ENCODE measurements around the gene RPE65. TPM values are rescaled to one million over a fixed set of nuclear protein-coding genes. Genes with fewer than 3 reads are reported as not detected.

The RPE65 gene
- total RNA-seq, 6 experiments from 2014 or later: not detected

DNA sequence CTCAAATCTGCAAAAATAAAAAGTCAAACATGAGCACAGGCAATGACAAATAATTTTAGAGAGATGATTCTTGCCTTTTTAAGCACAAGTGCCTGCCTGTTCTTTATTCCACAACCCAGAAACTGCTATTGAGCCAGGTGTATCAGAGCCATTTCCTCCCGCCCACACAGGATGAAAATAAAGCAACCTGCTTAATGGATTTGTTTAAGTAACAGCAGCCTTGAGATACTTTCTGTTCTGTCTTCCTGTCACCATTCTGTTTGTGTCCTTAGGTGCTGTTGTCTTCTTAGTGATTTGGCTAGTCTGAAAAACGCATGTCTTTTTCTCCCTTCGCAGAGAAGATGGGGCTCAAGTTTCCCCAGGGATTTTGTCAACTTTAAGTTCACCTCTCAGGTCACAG lies 11.4 kb downstream of the RPE65 start:
- Mint-ChIP-seq H3K27ac (no peak overlapping the region), H3K27me3 (ENCODE audit: insufficient read depth) (peaks cover 4% of the 10 kb centered on the region), H3K36me3 (ENCODE audit: low read depth) (no peaks in the 10 kb centered on the region), H3K4me1 (ENCODE audit: low read depth) (peaks cover 6% of the 10 kb centered on the region), H3K9me3 (no peaks in the 10 kb centered on the region), H3K4me3 (no peak overlapping the region)
- TF ChIP-seq, protein P1, sequence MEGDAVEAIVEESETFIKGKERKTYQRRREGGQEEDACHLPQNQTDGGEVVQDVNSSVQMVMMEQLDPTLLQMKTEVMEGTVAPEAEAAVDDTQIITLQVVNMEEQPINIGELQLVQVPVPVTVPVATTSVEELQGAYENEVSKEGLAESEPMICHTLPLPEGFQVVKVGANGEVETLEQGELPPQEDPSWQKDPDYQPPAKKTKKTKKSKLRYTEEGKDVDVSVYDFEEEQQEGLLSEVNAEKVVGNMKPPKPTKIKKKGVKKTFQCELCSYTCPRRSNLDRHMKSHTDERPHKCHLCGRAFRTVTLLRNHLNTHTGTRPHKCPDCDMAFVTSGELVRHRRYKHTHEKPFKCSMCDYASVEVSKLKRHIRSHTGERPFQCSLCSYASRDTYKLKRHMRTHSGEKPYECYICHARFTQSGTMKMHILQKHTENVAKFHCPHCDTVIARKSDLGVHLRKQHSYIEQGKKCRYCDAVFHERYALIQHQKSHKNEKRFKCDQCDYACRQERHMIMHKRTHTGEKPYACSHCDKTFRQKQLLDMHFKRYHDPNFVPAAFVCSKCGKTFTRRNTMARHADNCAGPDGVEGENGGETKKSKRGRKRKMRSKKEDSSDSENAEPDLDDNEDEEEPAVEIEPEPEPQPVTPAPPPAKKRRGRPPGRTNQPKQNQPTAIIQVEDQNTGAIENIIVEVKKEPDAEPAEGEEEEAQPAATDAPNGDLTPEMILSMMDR (IDR thresholded peaks at IDR 0.05): no peak
- no peak for DNase-seq

DNA sequence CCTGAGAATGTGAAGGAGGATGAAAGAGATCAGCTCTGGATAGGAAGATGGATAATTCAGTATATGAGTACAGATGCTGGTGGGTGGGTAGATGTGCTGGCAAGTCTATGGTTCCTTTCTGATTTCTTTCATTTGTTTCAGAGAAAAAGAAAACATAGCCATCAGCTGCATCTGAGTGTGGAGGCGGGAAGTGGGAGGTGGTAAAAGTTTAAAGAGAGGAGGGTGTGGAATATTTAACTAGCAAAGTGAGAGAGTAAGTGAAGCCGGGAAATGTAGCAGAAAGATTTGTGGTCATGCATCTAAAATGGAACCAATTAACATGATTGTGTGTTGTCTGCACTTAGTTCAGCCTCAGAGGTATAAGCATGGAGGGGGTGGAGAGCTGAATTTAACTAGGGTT lies 16.4 kb downstream of the RPE65 start:
- H3K4me3 Mint-ChIP-seq: no peak overlapping the region
- H3K27ac Mint-ChIP-seq: no peak overlapping the region
- TF ChIP-seq, protein P1 (IDR thresholded peaks at IDR 0.05): no peak
- H3K36me3 Mint-ChIP-seq (ENCODE audit: low read depth): no peaks in the 10 kb centered on the region
- H3K4me1 Mint-ChIP-seq (ENCODE audit: low read depth): no peaks in the 10 kb centered on the region
- H3K9me3 Mint-ChIP-seq: no peaks in the 10 kb centered on the region
- no peak for DNase-seq
- H3K27me3 Mint-ChIP-seq (ENCODE audit: insufficient read depth): peaks cover 4% of the 10 kb centered on the region

DNA sequence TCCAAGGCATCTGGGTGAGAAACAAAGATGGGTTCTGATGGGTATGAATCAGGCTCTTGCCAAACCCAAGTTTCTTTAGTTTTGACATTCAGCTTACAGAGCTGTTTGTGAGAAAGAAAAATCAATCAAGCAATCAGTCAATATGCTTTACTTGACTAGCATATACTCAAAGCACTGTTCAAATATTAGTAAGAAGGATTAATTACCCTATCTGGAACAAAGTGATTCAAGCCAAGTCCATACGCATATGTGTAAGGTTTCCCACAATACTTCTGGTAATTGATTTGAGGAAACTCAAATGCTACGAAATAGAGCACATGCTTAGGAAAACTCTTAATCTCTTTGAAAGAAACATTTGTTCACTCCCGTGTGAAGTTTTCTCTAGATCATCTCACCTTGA lies 18.7 kb downstream of the RPE65 start:
- H3K9me3 Mint-ChIP-seq: no peaks in the 10 kb centered on the region
- no peak overlapping the region for H3K4me3 Mint-ChIP-seq
- H3K27me3 Mint-ChIP-seq (ENCODE audit: insufficient read depth): peaks cover 4% of the 10 kb centered on the region
- H3K36me3 Mint-ChIP-seq (ENCODE audit: low read depth): no peaks in the 10 kb centered on the region
- H3K4me1 Mint-ChIP-seq (ENCODE audit: low read depth): peaks cover 8% of the 10 kb centered on the region; the same call in 1 of the 2 replicates
- TF ChIP-seq, protein P1 (IDR thresholded peaks at IDR 0.05): no peak
- DNase-seq: no peak
- no peak overlapping the region for H3K27ac Mint-ChIP-seq

DNA sequence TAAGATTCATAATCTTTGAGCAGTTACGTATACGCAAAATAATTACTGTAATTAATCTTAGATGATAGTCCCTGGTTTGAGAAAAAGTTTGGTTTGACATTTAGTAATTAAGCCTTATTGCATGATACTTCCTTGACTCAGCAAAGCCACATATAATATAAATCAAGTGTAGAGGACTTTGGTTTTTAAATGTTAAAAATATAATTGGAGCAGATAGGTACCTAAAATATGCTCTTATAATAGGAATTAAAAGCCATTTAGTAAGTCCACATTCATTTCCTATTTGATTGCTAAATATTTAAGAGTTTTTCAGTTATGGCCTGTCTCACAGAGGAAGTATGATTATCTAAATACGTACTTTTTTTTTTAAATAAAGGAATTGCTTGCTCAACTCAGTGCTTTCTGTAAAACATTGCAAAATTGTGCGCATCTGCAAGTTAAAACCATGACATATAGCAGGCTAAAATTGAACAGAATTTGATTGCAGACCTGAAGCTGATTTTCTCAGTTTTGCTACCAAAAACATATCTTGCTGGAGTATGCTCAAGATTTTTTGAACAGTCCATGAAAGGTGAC lies 20.4 kb downstream of the RPE65 start:
- no peaks in the 10 kb centered on the region for H3K36me3 Mint-ChIP-seq (ENCODE audit: low read depth)
- H3K27ac Mint-ChIP-seq: no peak overlapping the region
- H3K27me3 Mint-ChIP-seq (ENCODE audit: insufficient read depth): peaks cover 4% of the 10 kb centered on the region
- H3K4me1 Mint-ChIP-seq (ENCODE audit: low read depth): peaks cover 9% of the 10 kb centered on the region; the same call in 1 of the 2 replicates
- DNase-seq: no peak
- no peak overlapping the region for H3K4me3 Mint-ChIP-seq
- no peaks in the 10 kb centered on the region for H3K9me3 Mint-ChIP-seq
- TF ChIP-seq, protein P1 (IDR thresholded peaks at IDR 0.05): no peak

DNA sequence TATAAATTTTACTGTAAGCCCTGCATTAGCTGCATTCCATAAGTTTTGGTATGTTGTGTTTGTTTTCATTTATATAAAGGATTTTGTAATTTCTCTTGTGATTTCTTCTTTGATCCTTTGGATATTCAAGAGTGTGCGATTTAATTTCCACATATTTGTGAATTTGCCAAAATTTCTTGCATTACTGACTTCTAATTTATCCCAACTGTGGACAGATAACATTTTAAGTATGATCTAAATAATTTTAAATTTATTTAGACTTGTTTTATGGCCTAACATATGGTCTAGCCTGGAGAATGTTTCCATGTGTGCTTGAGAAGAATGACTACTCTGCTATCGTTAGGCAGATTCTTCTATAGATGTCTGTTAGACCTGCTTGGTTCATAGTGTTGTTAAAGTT lies 23.2 kb downstream of the RPE65 start:
- Mint-ChIP-seq H3K27me3 (ENCODE audit: insufficient read depth) (peaks cover 4% of the 10 kb centered on the region), H3K4me1 (ENCODE audit: low read depth) (peaks cover 9% of the 10 kb centered on the region; the same call in 1 of the 2 replicates), H3K36me3 (ENCODE audit: low read depth) (no peaks in the 10 kb centered on the region), H3K4me3 (no peak overlapping the region), H3K9me3 (no peaks in the 10 kb centered on the region), H3K27ac (no peak overlapping the region)
- DNase-seq: no peak
- TF ChIP-seq, protein P1 (IDR thresholded peaks at IDR 0.05): no peak
